SK-MEL-5 (cell line): ENCODE measurements around the gene NPAS2. TPM values are rescaled to one million over a fixed set of nuclear protein-coding genes. Genes with fewer than 3 reads are reported as not detected.

Experiments
- DNase-seq: peaks from one replicate; pipeline ENCODE4 v3.0.0-alpha.2; 2016; ENCODE audit warnings: low read depth, low spot score
- in situ Hi-C: cut with HindIII; loops from 2 replicates; pipeline ENCODE4 v1.10.0; 2016; ENCODE audit warnings: low sequenced_read_pairs, high pct_unique_total_duplicates, low pct_unique_long_range_greater_than_20kb
- total RNA-seq: library from RNA; depleted of rRNA; stranded (reverse); fragments of >200 nt; shearing (Covaris generic); gene quantifications from 2 replicates; pipeline ENCODE4 v1.2.3, GENCODE V29; 2014

Gene NPAS2
- total RNA-seq, 1 experiment from 2014 or later: 45.0 TPM

GRCh38 chr2:100835006-100835659 lies 15.2 kb downstream of the NPAS2 start:
- DNase-seq: no peak
- in situ Hi-C loops: no loop called here

- in situ Hi-C loops: no loop called here
- no peak for DNase-seq
Observed at GRCh38 chr2:100840519-100840918, 20.6 kb downstream of the NPAS2 start.

GRCh38 chr2:100842241-100842922 lies 22.4 kb downstream of the NPAS2 start:
- no peak for DNase-seq
- in situ Hi-C loops: no loop called here

- no peak for DNase-seq
Observed at GRCh38 chr2:100844514-100844913, 24.6 kb downstream of the NPAS2 start.

GRCh38 chr2:100845141-100845991 lies 25.4 kb downstream of the NPAS2 start:
- DNase-seq: peak; percentile 30
- in situ Hi-C loops: no loop called here

More at GRCh38 chr2:100844514-100844913, 24.6 kb downstream of the NPAS2 start:
- in situ Hi-C loops: no loop called here

GRCh38 chr2:100846716-100847115 lies 26.8 kb downstream of the NPAS2 start:
- DNase-seq: no peak
- in situ Hi-C loops: no loop called here

- in situ Hi-C loops: no loop called here
- peak; percentile 70 for DNase-seq
Observed at GRCh38 chr2:100852447-100852846, 32.5 kb downstream of the NPAS2 start.

- in situ Hi-C loops: no loop called here
- peak; percentile 98 for DNase-seq
Observed at GRCh38 chr2:100852999-100853908, 33.3 kb downstream of the NPAS2 start.

- in situ Hi-C loops: no loop called here
- DNase-seq: peak; percentile 75
Observed at GRCh38 chr2:100853909-100854810, 34.2 kb downstream of the NPAS2 start.

GRCh38 chr2:100855084-100855483 lies 35.1 kb downstream of the NPAS2 start:
- in situ Hi-C loops: no loop called here
- no peak for DNase-seq

- DNase-seq: no peak
- in situ Hi-C loops: no loop called here
Observed at GRCh38 chr2:100855606-100856005, 35.7 kb downstream of the NPAS2 start.

- in situ Hi-C loops: no loop called here
- DNase-seq: no peak
Observed at GRCh38 chr2:100856732-100857131, 36.8 kb downstream of the NPAS2 start.

- in situ Hi-C loops: no loop called here
- DNase-seq: no peak
Observed at GRCh38 chr2:100857341-100857740, 37.4 kb downstream of the NPAS2 start.

GRCh38 chr2:100857915-100858314 lies 38.0 kb downstream of the NPAS2 start:
- in situ Hi-C loops: no loop called here
- no peak for DNase-seq

GRCh38 chr2:100859902-100860301 lies 40.0 kb downstream of the NPAS2 start:
- DNase-seq: no peak
- in situ Hi-C loops: no loop called here

- in situ Hi-C loops: no loop called here
- DNase-seq: no peak
Observed at GRCh38 chr2:100861340-100861739, 41.4 kb downstream of the NPAS2 start.

GRCh38 chr2:100862081-100862480 lies 42.1 kb downstream of the NPAS2 start:
- in situ Hi-C loops: no loop called here
- DNase-seq: no peak
